Measurements from ENCODE around the gene COIL. TPM values are rescaled to one million over a fixed set of nuclear protein-coding genes. Genes with fewer than 3 reads are reported as not detected.
"Not testable (repeated sequence)": the region's sequence is repeated elsewhere in the genome, so short reads cannot be mapped to it uniquely, and the experiment has no call there.

Gene COIL
- total RNA-seq, 6 donors from 2014 or later: 6.1 to 16.6 (median 9.5) TPM

DNA sequence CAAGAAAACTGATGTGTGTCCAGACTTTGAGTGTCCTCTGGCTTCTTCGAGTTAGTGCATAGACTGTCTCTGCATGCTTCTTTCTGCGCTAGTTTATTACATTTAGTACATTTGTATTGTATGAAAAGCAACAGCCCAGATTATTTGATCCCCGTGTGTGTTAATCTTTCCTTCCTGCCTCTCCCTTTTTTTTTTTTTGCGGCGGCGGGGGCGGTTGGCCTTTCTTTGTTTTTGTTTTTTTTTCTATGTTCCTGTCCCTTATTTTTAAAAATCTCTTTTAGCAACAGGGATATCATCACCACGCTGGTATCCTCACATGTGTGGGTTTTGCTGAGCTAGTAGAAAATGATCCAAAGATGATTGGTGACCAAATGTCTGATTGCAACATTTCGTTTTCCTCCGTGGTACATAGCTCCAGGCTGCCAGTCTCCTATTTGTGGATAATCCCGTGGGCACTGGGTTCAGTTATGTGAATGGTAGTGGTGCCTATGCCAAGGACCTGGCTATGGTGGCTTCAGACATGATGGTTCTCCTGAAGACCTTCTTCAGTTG lies 26.5 kb upstream of the COIL start:
- no peak overlapping the region for H3K4me3 ChIP-seq
- H3K4me1 ChIP-seq: peaks cover 2 to 18% (median 4%) of the 10 kb centered on the region in 4 donors
- TF ChIP-seq, protein P1, sequence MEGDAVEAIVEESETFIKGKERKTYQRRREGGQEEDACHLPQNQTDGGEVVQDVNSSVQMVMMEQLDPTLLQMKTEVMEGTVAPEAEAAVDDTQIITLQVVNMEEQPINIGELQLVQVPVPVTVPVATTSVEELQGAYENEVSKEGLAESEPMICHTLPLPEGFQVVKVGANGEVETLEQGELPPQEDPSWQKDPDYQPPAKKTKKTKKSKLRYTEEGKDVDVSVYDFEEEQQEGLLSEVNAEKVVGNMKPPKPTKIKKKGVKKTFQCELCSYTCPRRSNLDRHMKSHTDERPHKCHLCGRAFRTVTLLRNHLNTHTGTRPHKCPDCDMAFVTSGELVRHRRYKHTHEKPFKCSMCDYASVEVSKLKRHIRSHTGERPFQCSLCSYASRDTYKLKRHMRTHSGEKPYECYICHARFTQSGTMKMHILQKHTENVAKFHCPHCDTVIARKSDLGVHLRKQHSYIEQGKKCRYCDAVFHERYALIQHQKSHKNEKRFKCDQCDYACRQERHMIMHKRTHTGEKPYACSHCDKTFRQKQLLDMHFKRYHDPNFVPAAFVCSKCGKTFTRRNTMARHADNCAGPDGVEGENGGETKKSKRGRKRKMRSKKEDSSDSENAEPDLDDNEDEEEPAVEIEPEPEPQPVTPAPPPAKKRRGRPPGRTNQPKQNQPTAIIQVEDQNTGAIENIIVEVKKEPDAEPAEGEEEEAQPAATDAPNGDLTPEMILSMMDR (IDR thresholded peaks at IDR 0.05): no peak
- TF ChIP-seq POLR2AphosphoS5 (IDR thresholded peaks at IDR 0.05) (no peak), POLR2A (IDR thresholded peaks at IDR 0.05) (no peak), EP300 (IDR thresholded peaks at IDR 0.05) (no peak)
- H3K27ac ChIP-seq: no peak overlapping the region
- DNase-seq (no peak), ATAC-seq (ENCODE audit: low FRiP score in 2 of 2) (no peak)
- H3K27me3 ChIP-seq: no peaks in the 10 kb centered on the region
- peaks cover 22 to 80% (median 39%) of the 10 kb centered on the region in 4 donors for H3K36me3 ChIP-seq
- H3K9me3 ChIP-seq: no peaks in the 10 kb centered on the region
- 62 to 80% methylated on average over 11 of the region's 11 CpGs for WGBS, 2 donors

GRCh38 chr17:56985371-56986162 lies 24.7 kb upstream of the COIL start:
- peak overlapping the region; percentile 47 to 71 (median 56) for H3K27ac ChIP-seq
- H3K4me1 ChIP-seq: peaks cover 2 to 18% (median 7%) of the 10 kb centered on the region in 4 donors
- H3K4me3 ChIP-seq: no peak overlapping the region
- H3K27me3 ChIP-seq: no peaks in the 10 kb centered on the region
- TF ChIP-seq POLR2A (IDR thresholded peaks at IDR 0.05) (no peak), POLR2AphosphoS5 (IDR thresholded peaks at IDR 0.05) (no peak), EP300 (IDR thresholded peaks at IDR 0.05) (no peak)
- TF ChIP-seq, protein P1 (IDR thresholded peaks at IDR 0.05): no peak
- no peaks in the 10 kb centered on the region for H3K9me3 ChIP-seq
- DNase-seq (peak; percentile 40 to 61), ATAC-seq (ENCODE audit: low FRiP score in 2 of 2) (peak; percentile 61 to 70)
- H3K36me3 ChIP-seq: peaks cover 9 to 73% (median 28%) of the 10 kb centered on the region in 4 donors
- 65 to 74% methylated on average over 14 of the region's 14 CpGs for WGBS, 2 donors

DNA sequence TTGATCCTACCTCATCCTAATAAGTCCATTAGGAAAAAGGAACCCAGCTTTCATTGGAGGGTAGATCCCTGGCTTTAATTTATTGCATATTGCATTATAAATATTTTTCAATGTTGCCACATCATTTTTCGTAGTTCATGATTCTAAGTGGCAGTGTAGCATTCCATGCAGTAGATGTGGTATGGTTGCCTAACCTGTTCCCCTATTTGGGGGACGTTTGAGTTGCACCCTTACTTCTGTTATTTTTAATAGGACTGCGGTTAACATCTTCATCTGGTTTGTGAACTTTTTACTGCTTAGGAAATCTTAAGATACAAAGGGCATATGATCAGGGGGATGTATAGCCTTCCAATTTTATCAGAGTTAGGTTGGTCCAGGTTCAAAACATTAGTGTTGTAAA lies 22.5 kb upstream of the COIL start:
- Histone ChIP-seq H3K4me1 (peaks cover 10 to 28% (median 19%) of the 10 kb centered on the region in 4 donors), H3K27ac (no peak overlapping the region), H3K9me3 (no peaks in the 10 kb centered on the region), H3K36me3 (peaks cover 8 to 53% (median 24%) of the 10 kb centered on the region in 4 donors), H3K4me3 (no peak overlapping the region), H3K27me3 (no peaks in the 10 kb centered on the region)
- DNase-seq (no peak), ATAC-seq (ENCODE audit: low FRiP score in 2 of 2) (peak in 1 of 2 donors; percentile 38)
- WGBS, 2 donors: 64 to 73% methylated on average over 3 of the region's 3 CpGs
- TF ChIP-seq EP300 (IDR thresholded peaks at IDR 0.05) (no peak), POLR2A (IDR thresholded peaks at IDR 0.05) (no peak), POLR2AphosphoS5 (IDR thresholded peaks at IDR 0.05) (no peak)
- TF ChIP-seq, protein P1 (IDR thresholded peaks at IDR 0.05): no peak

GRCh38 chr17:56982312-56982711 lies 21.5 kb upstream of the COIL start:
- 93 to 94% methylated on average over 8 of the region's 8 CpGs for WGBS, 2 donors
- H3K27ac ChIP-seq: no peak overlapping the region
- DNase-seq (peak in 1 of 2 donors; percentile 18), ATAC-seq (ENCODE audit: low FRiP score in 2 of 2) (no peak)
- TF ChIP-seq POLR2A (IDR thresholded peaks at IDR 0.05): no peak
- TF ChIP-seq EP300 (IDR thresholded peaks at IDR 0.05): no peak
- TF ChIP-seq, protein P1 (IDR thresholded peaks at IDR 0.05): no peak
- TF ChIP-seq POLR2AphosphoS5 (IDR thresholded peaks at IDR 0.05): no peak
- H3K9me3 ChIP-seq: no peaks in the 10 kb centered on the region
- H3K27me3 ChIP-seq: no peaks in the 10 kb centered on the region
- peaks cover 4 to 42% (median 20%) of the 10 kb centered on the region in 4 donors for H3K36me3 ChIP-seq
- no peak overlapping the region for H3K4me3 ChIP-seq
- peaks cover 10 to 32% (median 22%) of the 10 kb centered on the region in 4 donors for H3K4me1 ChIP-seq

DNA sequence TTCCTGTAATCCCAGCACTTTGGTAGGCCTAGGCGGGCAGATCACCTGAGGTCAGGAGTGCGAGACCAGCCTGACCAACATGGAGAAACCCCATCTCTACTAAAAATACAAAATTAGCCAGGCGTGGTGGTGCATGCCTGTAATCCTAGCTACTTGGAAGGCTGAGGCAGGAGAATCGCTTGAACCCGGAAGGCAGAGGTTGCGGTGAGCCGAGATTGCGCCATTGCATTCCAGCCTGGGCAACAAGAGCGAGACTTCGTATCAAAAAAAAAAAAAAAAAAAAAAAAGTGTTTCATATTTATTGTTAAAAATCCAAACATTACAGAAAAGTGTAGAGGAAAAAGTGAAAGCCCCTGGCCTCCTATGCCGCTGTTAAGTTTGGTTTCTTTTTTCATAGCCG lies 19.7 kb upstream of the COIL start:
- H3K36me3 ChIP-seq: peaks cover 3 to 25% (median 10%) of the 10 kb centered on the region in 4 donors
- WGBS, 2 donors: 87 to 89% methylated on average over 12 of the region's 12 CpGs

More for the DNA sequence above, 19.7 kb upstream of the COIL start:
- H3K27me3 ChIP-seq; H3K4me3 ChIP-seq; H3K27ac ChIP-seq; ATAC-seq (ENCODE audit: low FRiP score in 2 of 2); H3K9me3 ChIP-seq; DNase-seq: not testable (repeated sequence)
- H3K4me1 ChIP-seq: peaks cover 10 to 31% (median 24%) of the 10 kb centered on the region in 4 donors
